ENCODE results near the gene NKAIN2.

The NKAIN2 gene

GRCh38 chr6:124193132-124193531 lies 389.5 kb downstream of the NKAIN2 start:
- DNase-seq (ENCODE audit: low read depth) = no peak
- TF ChIP-seq CTCF (IDR thresholded peaks at IDR 0.05; ENCODE audit: low read depth, low read length, missing control alignments) = no peak
- H3K4me3 ChIP-seq (ENCODE audit: low read depth, low read length) = no peak overlapping the region

GRCh38 chr6:124197148-124197547 lies 393.5 kb downstream of the NKAIN2 start:
- TF ChIP-seq CTCF (IDR thresholded peaks at IDR 0.05; ENCODE audit: low read depth, low read length, missing control alignments) = no peak
- no peak for DNase-seq (ENCODE audit: low read depth)
- H3K4me3 ChIP-seq (ENCODE audit: low read depth, low read length) = no peak overlapping the region

GRCh38 chr6:124199286-124199685 lies 395.6 kb downstream of the NKAIN2 start:
- no peak overlapping the region for H3K4me3 ChIP-seq (ENCODE audit: low read depth, low read length)
- no peak for TF ChIP-seq CTCF (IDR thresholded peaks at IDR 0.05; ENCODE audit: low read depth, low read length, missing control alignments)

GRCh38 chr6:124200661-124201060 lies 397.0 kb downstream of the NKAIN2 start:
- no peak overlapping the region for H3K4me3 ChIP-seq (ENCODE audit: low read depth, low read length)
- TF ChIP-seq CTCF (IDR thresholded peaks at IDR 0.05; ENCODE audit: low read depth, low read length, missing control alignments) = no peak
- DNase-seq (ENCODE audit: low read depth) = no peak

More at GRCh38 chr6:124199286-124199685, 395.6 kb downstream of the NKAIN2 start:
- DNase-seq (ENCODE audit: low read depth) = no peak

GRCh38 chr6:124203101-124203811 lies 399.6 kb downstream of the NKAIN2 start:
- TF ChIP-seq CTCF (IDR thresholded peaks at IDR 0.05; ENCODE audit: low read depth, low read length, missing control alignments) = no peak
- no peak for DNase-seq (ENCODE audit: low read depth)
- H3K4me3 ChIP-seq (ENCODE audit: low read depth, low read length) = no peak overlapping the region

- no peak overlapping the region for H3K4me3 ChIP-seq (ENCODE audit: low read depth, low read length)
- DNase-seq (ENCODE audit: low read depth) = no peak
- TF ChIP-seq CTCF (IDR thresholded peaks at IDR 0.05; ENCODE audit: low read depth, low read length, missing control alignments) = no peak
These were observed 400.1 kb downstream of the NKAIN2 start for GRCh38 chr6:124203812-124204167.

GRCh38 chr6:124205921-124206320 lies 402.3 kb downstream of the NKAIN2 start:
- TF ChIP-seq CTCF (IDR thresholded peaks at IDR 0.05; ENCODE audit: low read depth, low read length, missing control alignments) = no peak
- no peak overlapping the region for H3K4me3 ChIP-seq (ENCODE audit: low read depth, low read length)

More at GRCh38 chr6:124205921-124206320, 402.3 kb downstream of the NKAIN2 start:
- no peak for DNase-seq (ENCODE audit: low read depth)
